HEK293 (cell line): ENCODE measurements around the gene MRPL4.

Experiments used
- CTCF ChIA-PET: fragments of 350-600 bp; formaldehyde crosslinking; extraction: SDS; loops from one replicate; lab custom pipeline; 2021; ENCODE audit warnings: antibody characterized with exemption; lab: Yijun Ruan, JAX
- POLR2A ChIA-PET: fragments of 300-600 bp; formaldehyde crosslinking; extraction: SDS; loops from one replicate; lab custom pipeline; 2020; ENCODE audit warnings: antibody characterized with exemption, inconsistent platforms; lab: Yijun Ruan, JAX
- H3K27ac ChIP-seq: fragments of 200-500 bp; sonication (Bioruptor generic); 2 replicates; pipeline ENCODE4 v1.5.1; 2014; ENCODE audit warnings: low read depth, low read length, control low read depth, inconsistent platforms; ENCODE audit errors: extremely low read depth
- H3K36me3 ChIP-seq, 2 experiments: fragments of 200-500 bp in 1 of 2; sonication (Bioruptor generic) in 1 of 2; 1 replicate in 1 of 2; 2 replicates in 1 of 2; pipeline ENCODE4 v1.5.1; 2014 to 2017; ENCODE audit warnings: inconsistent platforms in 2 of 2, low read length in 2 of 2; ENCODE audit not compliant: control insufficient read depth in 2 of 2, insufficient read depth in 1 of 2
- H3K4me1 ChIP-seq: fragments of 200-500 bp; sonication (Bioruptor generic); 2 replicates; pipeline ENCODE4 v1.5.1; 2014; ENCODE audit warnings: mild to moderate bottlenecking, low read length, inconsistent platforms; ENCODE audit not compliant: control insufficient read depth, insufficient read depth
- H3K4me3 ChIP-seq: 2 replicates; pipeline ENCODE4 v1.5.1; 2011; ENCODE audit warnings: low read depth, mild to moderate bottlenecking, control low read depth, low read length, moderate library complexity
- H3K9me3 ChIP-seq: fragments of 200-500 bp; sonication (Bioruptor generic); 2 replicates; pipeline ENCODE4 v1.5.1; 2014; ENCODE audit warnings: low read depth, low read length, inconsistent platforms; ENCODE audit not compliant: control insufficient read depth, insufficient read depth
- OVOL3 ChIP-seq: fragments of 450-650 bp; formaldehyde crosslinking; IDR thresholded peaks from 2 replicates; pipeline ENCODE4 v1.5.1; 2016; ENCODE audit warnings: missing biosample characterization, missing genetic modification characterization
- SP3 ChIP-seq: fragments of 450-650 bp; formaldehyde crosslinking; IDR thresholded peaks from 2 replicates; pipeline ENCODE4 v1.5.1; 2016; ENCODE audit warnings: missing biosample characterization, missing genetic modification characterization
- WT1 ChIP-seq: fragments of 450-650 bp; formaldehyde crosslinking; IDR thresholded peaks from 2 replicates; pipeline ENCODE4 v1.5.1; 2016; ENCODE audit warnings: missing biosample characterization, missing genetic modification characterization
- YY1 ChIP-seq: fragments of 450-650 bp; formaldehyde crosslinking; IDR thresholded peaks from 2 replicates; pipeline ENCODE4 v1.5.1; 2018; ENCODE audit warnings: missing biosample characterization, missing genetic modification characterization
- YY2 ChIP-seq: fragments of 450-650 bp; formaldehyde crosslinking; IDR thresholded peaks from 2 replicates; pipeline ENCODE4 v1.5.1; 2016; ENCODE audit warnings: missing biosample characterization, missing genetic modification characterization
- ZBTB21 ChIP-seq: fragments of 450-650 bp; formaldehyde crosslinking; IDR thresholded peaks from 2 replicates; pipeline ENCODE4 v1.5.1; 2017; ENCODE audit warnings: missing biosample characterization, missing genetic modification characterization
- ZBTB44 ChIP-seq: fragments of 450-650 bp; IDR thresholded peaks from 2 replicates; pipeline ENCODE4 v1.5.1; 2018; ENCODE audit warnings: missing biosample characterization, mild to moderate bottlenecking, missing genetic modification characterization
- ZBTB48 ChIP-seq: fragments of 450-650 bp; formaldehyde crosslinking; IDR thresholded peaks from 2 replicates; pipeline ENCODE4 v1.5.1; 2016; ENCODE audit warnings: missing biosample characterization, missing genetic modification characterization
- ZNF157 ChIP-seq: fragments of 450-650 bp; formaldehyde crosslinking; IDR thresholded peaks from 2 replicates; pipeline ENCODE4 v1.5.1; 2016; ENCODE audit warnings: missing biosample characterization, missing genetic modification characterization
- ZNF169 ChIP-seq: fragments of 450-650 bp; formaldehyde crosslinking; IDR thresholded peaks from 2 replicates; pipeline ENCODE4 v1.5.1; 2016; ENCODE audit warnings: missing biosample characterization, missing genetic modification characterization
- ZNF2 ChIP-seq: fragments of 450-650 bp; formaldehyde crosslinking; IDR thresholded peaks from 2 replicates; pipeline ENCODE4 v1.5.1; 2016; ENCODE audit warnings: missing biosample characterization, missing genetic modification characterization
- ZNF214 ChIP-seq: fragments of 450-650 bp; formaldehyde crosslinking; IDR thresholded peaks from 2 replicates; pipeline ENCODE4 v1.5.1; 2017; ENCODE audit warnings: missing biosample characterization, mild to moderate bottlenecking, missing genetic modification characterization, borderline replicate concordance
- ZNF23 ChIP-seq: fragments of 450-650 bp; formaldehyde crosslinking; IDR thresholded peaks from 2 replicates; pipeline ENCODE4 v1.5.1; 2016; ENCODE audit warnings: missing biosample characterization, missing genetic modification characterization, borderline replicate concordance
- ZNF239 ChIP-seq: fragments of 450-650 bp; formaldehyde crosslinking; IDR thresholded peaks from 2 replicates; pipeline ENCODE4 v1.5.1; 2016; ENCODE audit warnings: missing biosample characterization, missing genetic modification characterization
- ZNF274 ChIP-seq, 2 experiments: fragments of 200-500 bp in 1 of 2; fragments of 450-650 bp in 1 of 2; sonication (Bioruptor generic) in 1 of 2; formaldehyde crosslinking in 1 of 2; IDR thresholded peaks; 2 replicates each; pipeline versions ENCODE4 v1.5.1 to v1.6.1; 2014 to 2016; ENCODE audit warnings: borderline replicate concordance in 1 of 2, inconsistent platforms in 1 of 2, low read length in 1 of 2, missing biosample characterization in 1 of 2, missing genetic modification characterization in 1 of 2
- ZNF280D ChIP-seq: fragments of 450-650 bp; formaldehyde crosslinking; IDR thresholded peaks from 2 replicates; pipeline ENCODE4 v1.5.1; 2016; ENCODE audit warnings: missing biosample characterization, missing genetic modification characterization
- ZNF341 ChIP-seq: fragments of 450-650 bp; formaldehyde crosslinking; IDR thresholded peaks from 2 replicates; pipeline ENCODE4; 2016; ENCODE audit warnings: low read depth, missing biosample characterization, missing genetic modification characterization
- ZNF350 ChIP-seq: fragments of 450-650 bp; formaldehyde crosslinking; IDR thresholded peaks from 2 replicates; pipeline ENCODE4 v1.5.0; 2017; ENCODE audit warnings: missing biosample characterization, mild to moderate bottlenecking, missing genetic modification characterization
- ZNF391 ChIP-seq: fragments of 450-650 bp; formaldehyde crosslinking; IDR thresholded peaks from 2 replicates; pipeline ENCODE4 v1.5.1; 2016; ENCODE audit warnings: low read depth, missing biosample characterization, missing genetic modification characterization, borderline replicate concordance
- ZNF426 ChIP-seq: fragments of 450-650 bp; formaldehyde crosslinking; IDR thresholded peaks from 2 replicates; pipeline ENCODE4 v1.5.1; 2017; ENCODE audit warnings: missing biosample characterization, missing genetic modification characterization, mild to moderate bottlenecking, inconsistent platforms, moderate library complexity
- ZNF449 ChIP-seq: fragments of 450-650 bp; formaldehyde crosslinking; IDR thresholded peaks from 2 replicates; pipeline ENCODE4 v1.5.1; 2017; ENCODE audit warnings: missing biosample characterization, mild to moderate bottlenecking, missing genetic modification characterization, moderate library complexity
- ZNF561 ChIP-seq: fragments of 450-650 bp; IDR thresholded peaks from 2 replicates; pipeline ENCODE4 v1.5.1; 2018; ENCODE audit warnings: missing biosample characterization, missing genetic modification characterization, borderline replicate concordance
- ZNF639 ChIP-seq: fragments of 450-650 bp; formaldehyde crosslinking; IDR thresholded peaks from 2 replicates; pipeline ENCODE4 v1.5.1; 2016; ENCODE audit warnings: missing biosample characterization, missing genetic modification characterization
- ZNF654 ChIP-seq: fragments of 450-650 bp; formaldehyde crosslinking; IDR thresholded peaks from 2 replicates; pipeline ENCODE4 v1.5.1; 2016; ENCODE audit warnings: low read depth, missing biosample characterization, missing genetic modification characterization

Gene MRPL4

GRCh38 chr19:10306327-10306726, 54.3 kb downstream of the MRPL4 start (continued):
- TF ChIP-seq ZNF639 (tag by site-specific recombination): no peak
- TF ChIP-seq ZNF449 (tag by site-specific recombination): no peak
- TF ChIP-seq ZNF23: no peak
- no peak for TF ChIP-seq ZNF654 (tag by site-specific recombination)
- no peak for TF ChIP-seq ZNF274 (IDR thresholded peaks at IDR 0.05; ENCODE audit: low read length)
- no peak for TF ChIP-seq ZNF274 (tag by site-specific recombination; IDR thresholded peaks at IDR 0.05; ENCODE audit: borderline replicate concordance)
- TF ChIP-seq SP3 (tag by site-specific recombination): no peak
- TF ChIP-seq ZNF214 (tag by site-specific recombination): no peak
- TF ChIP-seq ZNF280D (tag by site-specific recombination): no peak

GRCh38 chr19:10309423-10309822, 57.4 kb downstream of the MRPL4 start, which contains the start of gene ZGLP1:
Gene ZGLP1, minus strand, starts transcription at chr19:10309815.
- no peaks in the 10 kb centered on the region for H3K9me3 ChIP-seq
- CTCF ChIA-PET: interaction anchor here (0.9 kb wide), 1 partner anchor 79 kb away, joined by 4 read pairs; no protein-coding TSS in a partner anchor
- TF ChIP-seq YY2 (tag by site-specific recombination): no peak
- TF ChIP-seq ZNF2 (tag by site-specific recombination): no peak
- no peak for TF ChIP-seq ZBTB44
- no peak for TF ChIP-seq ZNF426 (tag by site-specific recombination)
- no peak for TF ChIP-seq ZBTB21 (tag by site-specific recombination)
- no peak for TF ChIP-seq ZBTB48 (tag by site-specific recombination)
- no peak for TF ChIP-seq ZNF341 (tag by site-specific recombination)
- TF ChIP-seq ZNF169 (tag by site-specific recombination): no peak
- no peak for TF ChIP-seq ZNF561 (tag by site-specific recombination)
- no peak for TF ChIP-seq ZNF350 (tag by site-specific recombination)
- no peak for TF ChIP-seq ZNF391 (tag by site-specific recombination)
- no peak for TF ChIP-seq ZNF157 (tag by site-specific recombination)
- no peak for TF ChIP-seq YY1 (tag by site-specific recombination)
- TF ChIP-seq ZNF239 (tag by site-specific recombination): no peak
- TF ChIP-seq WT1 (tag by site-specific recombination): no peak
- no peak for TF ChIP-seq OVOL3 (tag by site-specific recombination)
- peaks cover 0 to 58% of the 10 kb centered on the region in 2 experiments; a peak in 2 of 3 replicates for H3K36me3 ChIP-seq
- no peak within 1 kb of the TSS for H3K27ac ChIP-seq
- POLR2A ChIA-PET: interaction anchor here (0.7 kb wide), 1 partner anchor 40 kb away, joined by 3 read pairs; no protein-coding TSS in a partner anchor
- no peak within 1 kb of the TSS for H3K4me3 ChIP-seq
- no peaks in the 10 kb centered on the region for H3K4me1 ChIP-seq
